Esophagus squamous epithelium (tissue), 5 donors: ENCODE measurements around the gene NLE1. TPM values are rescaled to one million over a fixed set of nuclear protein-coding genes. Genes with fewer than 3 reads are reported as not detected.

Source experiments
- DNase-seq: peaks from one replicate; lab custom pipeline; 2025; lab: John Stamatoyannopoulos, UW
- H3K27ac ChIP-seq, 4 donors: fragments of 200-600 bp; sonication (generic); one replicate each; pipeline ENCODE4 v1.5.1; 2016 to 2019; ENCODE audit warnings: mild to moderate bottlenecking in 1 of 4
- H3K27me3 ChIP-seq, 4 donors: fragments of 200-600 bp; sonication (generic); 1 replicate in 3 of 4; 2 replicates in 1 of 4; pipeline versions ENCODE4 v1.5.1 to v1.6.0; 2017 to 2021; ENCODE audit warnings: antibody characterized with exemption in 1 of 4
- H3K36me3 ChIP-seq, 3 donors: fragments of 200-600 bp; sonication (generic); one replicate each; pipeline ENCODE4 v1.5.1; 2016 to 2019
- H3K4me1 ChIP-seq, 3 donors: fragments of 200-600 bp; sonication (generic); one replicate each; pipeline ENCODE4 v1.5.1; 2017 to 2019
- H3K4me3 ChIP-seq, 4 donors: fragments of 200-600 bp; sonication (generic); 1 replicate in 3 of 4; 2 replicates in 1 of 4; pipeline ENCODE4 v1.5.1; 2016 to 2019; ENCODE audit warnings: mild to moderate bottlenecking in 2 of 4, moderate library complexity in 1 of 4
- H3K9me3 ChIP-seq, 3 donors: fragments of 200-600 bp; sonication (generic); one replicate each; pipeline ENCODE4 v1.5.1; 2016 to 2019
- CTCF ChIP-seq, 6 experiments: fragments of 450-650 bp in 4 of 6; fragments of 200-600 bp in 2 of 6; sonication (generic) in 2 of 6; IDR thresholded peaks; one replicate each; pipeline ENCODE4 v1.5.1; 2016 to 2019; ENCODE audit warnings: antibody characterized with exemption in 6 of 6, mild to moderate bottlenecking in 4 of 6, moderate library complexity in 4 of 6
- POLR2A ChIP-seq, 4 donors: fragments of 450-650 bp; IDR thresholded peaks; one replicate each; pipeline ENCODE4 v1.6.1; 2017; ENCODE audit warnings: antibody characterized with exemption in 4 of 4, mild to moderate bottlenecking in 4 of 4, moderate library complexity in 3 of 4
- WGBS, 2 donors: methylation state at CpG; one replicate each; pipeline ENCODE4 v1.1.5; 2018; 5-methylcytosine and 5-hydroxymethylcytosine counted together
- intact Hi-C: fragments of 100-400 bp; cut with DNase I; formaldehyde crosslinking; loops from one replicate; pipeline ENCODE4 v1.15.0; 2022
- total RNA-seq, 4 donors: library from RNA; depleted of rRNA; stranded (reverse); fragments of >200 nt; gene quantifications; one replicate each; pipeline ENCODE4 v1.1.0, GENCODE V29; 2016
- donor health status: DM: yes; HTN: yes; CAD: no.

NLE1 gene
- total RNA-seq, 4 donors from 2014 or later, result 8.2 to 19.6 (median 17.8) TPM

GRCh38 chr17:35149941-35150340 lies 7.8 kb upstream of the NLE1 start:
- intact Hi-C loops, result loop anchor here (10.0 kb wide), 1 partner anchor 65 kb away; no protein-coding TSS in a partner anchor
- no peak for DNase-seq
- no peaks in the 10 kb centered on the region for H3K4me1 ChIP-seq
- H3K36me3 ChIP-seq, result no peaks in the 10 kb centered on the region
- no peak overlapping the region for H3K4me3 ChIP-seq
- 91 to 93% methylated on average over 8 to 9 of the region's 11 CpGs for WGBS, 2 donors
- H3K27ac ChIP-seq, result no peak overlapping the region
- H3K9me3 ChIP-seq, result no peaks in the 10 kb centered on the region
- no peaks in the 10 kb centered on the region for H3K27me3 ChIP-seq
- TF ChIP-seq POLR2A (IDR thresholded peaks at IDR 0.05) (no peak), CTCF (IDR thresholded peaks at IDR 0.05) (no peak)

- intact Hi-C loops, result loop anchor here (10.0 kb wide), 1 partner anchor 67 kb away; no protein-coding TSS in a partner anchor
- no CpG with 5 or more reads among the region's 9 CpGs for WGBS, 2 donors
- no peak for DNase-seq
- TF ChIP-seq POLR2A (IDR thresholded peaks at IDR 0.05) (no peak), CTCF (IDR thresholded peaks at IDR 0.05) (no peak)
- no peaks in the 10 kb centered on the region for H3K27me3 ChIP-seq
- no peaks in the 10 kb centered on the region for H3K4me1 ChIP-seq
- no peaks in the 10 kb centered on the region for H3K9me3 ChIP-seq
- no peak overlapping the region for H3K27ac ChIP-seq
- H3K4me3 ChIP-seq, result no peak overlapping the region
- H3K36me3 ChIP-seq, result no peaks in the 10 kb centered on the region
These were observed 6.0 kb upstream of the NLE1 start for GRCh38 chr17:35148144-35148543.

- intact Hi-C loops, result loop anchor here (10.0 kb wide), 1 partner anchor 67 kb away; no protein-coding TSS in a partner anchor
- no peak within 1 kb of the TSS for H3K4me3 ChIP-seq
- H3K9me3 ChIP-seq, result no peaks in the 10 kb centered on the region
- DNase-seq, result no peak
- H3K27me3 ChIP-seq, result no peaks in the 10 kb centered on the region
- WGBS, 2 donors, result 73 to 100% methylated on average over 2 to 3 of the region's 4 CpGs
- no peak within 1 kb of the TSS for H3K27ac ChIP-seq
- TF ChIP-seq POLR2A (IDR thresholded peaks at IDR 0.05), result no peak
- TF ChIP-seq CTCF (IDR thresholded peaks at IDR 0.05), result no peak
- no peaks in the 10 kb centered on the region for H3K36me3 ChIP-seq
- H3K4me1 ChIP-seq, result peaks cover 0 to 2% (median 0%) of the 10 kb centered on the region in 3 donors
These were observed 5.3 kb upstream of the NLE1 start, which contains the start of gene UNC45B for GRCh38 chr17:35147375-35147905. Gene UNC45B, plus strand, starts transcription at chr17:35147817. Its CDS starts 447 bp downstream, at chr17:35148264.

GRCh38 chr17:35146214-35146833 lies 4.2 kb upstream of the NLE1 start:
- Histone ChIP-seq H3K36me3 (no peaks in the 10 kb centered on the region), H3K4me1 (peaks cover 0 to 10% (median 2%) of the 10 kb centered on the region in 3 donors), H3K27me3 (no peaks in the 10 kb centered on the region), H3K4me3 (no peak overlapping the region), H3K27ac (no peak overlapping the region), H3K9me3 (no peaks in the 10 kb centered on the region)
- TF ChIP-seq POLR2A (IDR thresholded peaks at IDR 0.05) (no peak), CTCF (IDR thresholded peaks at IDR 0.05) (no peak)
- WGBS, 2 donors, result 31 to 48% methylated on average over 3 to 4 of the region's 4 CpGs
- intact Hi-C loops, result loop anchor here (10.0 kb wide), 1 partner anchor 68 kb away; no protein-coding TSS in a partner anchor
- no peak for DNase-seq

- H3K4me3 ChIP-seq, result no peak overlapping the region
- WGBS, 2 donors, result 70 to 75% methylated on average over 3 to 4 of the region's 4 CpGs
- no peaks in the 10 kb centered on the region for H3K27me3 ChIP-seq
- intact Hi-C loops, result loop anchor here (10.0 kb wide), 1 partner anchor 70 kb away; no protein-coding TSS in a partner anchor
- H3K9me3 ChIP-seq, result no peaks in the 10 kb centered on the region
- H3K27ac ChIP-seq, result no peak overlapping the region
- TF ChIP-seq CTCF (IDR thresholded peaks at IDR 0.05) (no peak), POLR2A (IDR thresholded peaks at IDR 0.05) (no peak)
- H3K36me3 ChIP-seq, result peaks cover 0 to 2% (median 0%) of the 10 kb centered on the region in 3 donors
- H3K4me1 ChIP-seq, result peaks cover 0 to 25% (median 7%) of the 10 kb centered on the region in 3 donors
- DNase-seq, result no peak
These were observed 2.7 kb upstream of the NLE1 start for GRCh38 chr17:35144840-35145239.
